ENCODE results near the gene MAST4. TPM values are rescaled to one million over a fixed set of nuclear protein-coding genes. Genes with fewer than 3 reads are reported as not detected.

MAST4 gene
- 10 to 100 TPM in 11 of 12 donors, 1 to 10 TPM in 1; 9.6 to 89.4 (median 14.1) TPM for polyA plus RNA-seq (ENCODE audit: insufficient read length in 12 of 12)
- long read RNA-seq, donor 1, full-length matches to known transcripts: 1 of 1 reads
- long read RNA-seq, donor 1, partial matches to known transcripts: 0 of 1 reads
- long read RNA-seq, donor 1, other reads (novel, unspliced or antisense): 0 of 1 reads
- long read RNA-seq, donor 2: 0 reads
- long read RNA-seq, donor 3: 0 reads
- long read RNA-seq, donor 4: 0 reads
- long read RNA-seq, donor 5, partial matches to known transcripts: 0 of 2 reads
- long read RNA-seq, donor 5, other reads (novel, unspliced or antisense): 0 of 2 reads
- long read RNA-seq, donor 6: 0 reads
- long read RNA-seq, donor 7: 0 reads
- long read RNA-seq, donor 8, partial matches to known transcripts: 8 of 8 reads
- long read RNA-seq, donor 8, other reads (novel, unspliced or antisense): 0 of 8 reads
- long read RNA-seq, donor 9: 0 reads
- long read RNA-seq, donor 10: 0 reads
- long read RNA-seq, donor 11: 0 reads

GRCh38 chr5:66595756-66596635, at the start of gene MAST4:
Gene MAST4 (plus strand): TSS chr5:66596393. CDS start chr5:66596656, 263 bp downstream.
- peak; percentile 88 for DNase-seq

- DNase-seq: no peak
These were observed 49.7 kb upstream of the MAST4 start for GRCh38 chr5:66546541-66546940.

DNA sequence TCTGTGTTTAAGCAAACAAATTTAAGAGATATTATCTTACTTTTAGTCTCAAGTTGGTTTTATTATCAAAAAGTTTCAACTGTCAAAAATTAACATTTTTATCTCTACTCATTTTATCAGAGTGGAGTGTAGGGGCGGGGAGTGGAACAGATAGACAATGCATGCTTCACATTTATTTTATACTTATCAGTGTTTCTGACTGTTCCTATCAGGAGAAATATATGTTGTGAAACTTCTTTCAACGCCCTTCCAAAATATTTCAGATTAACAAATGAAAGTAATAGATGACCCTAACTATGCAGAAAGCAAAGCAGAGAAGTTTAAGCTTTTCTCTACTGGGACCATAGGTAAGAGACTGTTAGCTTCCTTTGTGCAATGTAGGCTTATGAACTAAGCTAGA, 44.9 kb upstream of the MAST4 start:
- no peak for DNase-seq

DNA sequence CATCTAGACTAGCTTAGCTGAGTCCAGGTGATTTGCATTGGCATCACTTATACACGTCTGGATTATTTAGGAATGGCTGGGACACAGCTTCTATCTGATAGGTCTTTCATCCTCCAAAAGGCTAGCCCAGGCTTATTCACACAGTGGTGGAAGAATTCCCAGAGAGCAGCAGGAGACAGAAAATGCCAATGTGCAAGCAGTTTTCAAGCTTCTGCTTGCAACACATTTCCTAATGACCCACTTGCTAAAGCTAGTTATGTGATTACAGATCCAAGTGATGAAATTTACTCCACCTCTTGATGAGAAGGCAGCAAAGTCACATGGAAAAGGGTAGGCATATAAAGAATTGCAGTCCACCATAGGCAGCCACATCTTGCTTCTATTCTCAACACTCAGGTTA, 44.2 kb upstream of the MAST4 start:
- DNase-seq: no peak

DNA sequence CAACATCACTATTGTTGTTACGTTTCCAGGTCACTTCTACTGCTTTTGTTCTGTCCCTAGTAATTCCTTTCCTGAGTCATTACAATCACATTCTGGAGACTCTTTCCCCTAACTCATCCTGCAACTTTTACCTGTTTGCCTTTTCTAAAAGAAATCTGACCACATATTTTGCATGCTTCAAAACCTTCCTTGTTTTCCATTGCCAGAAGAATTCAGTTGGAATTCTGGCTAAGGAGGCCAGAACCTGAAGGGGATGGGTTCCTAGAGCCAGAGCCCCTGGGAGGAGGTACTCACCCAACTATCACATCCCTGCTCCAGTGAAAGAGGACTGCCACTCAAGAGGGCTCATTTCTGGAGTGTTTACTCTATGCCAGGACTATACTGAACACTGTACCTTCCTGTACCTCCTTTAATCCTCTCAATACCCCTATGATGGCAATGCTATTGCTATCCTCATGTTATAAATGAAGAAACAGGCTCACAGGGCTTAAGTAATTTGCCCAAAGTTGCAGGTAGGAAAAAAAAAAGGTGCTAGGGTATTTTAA, 42.8 kb upstream of the MAST4 start:
- no peak for DNase-seq

DNA sequence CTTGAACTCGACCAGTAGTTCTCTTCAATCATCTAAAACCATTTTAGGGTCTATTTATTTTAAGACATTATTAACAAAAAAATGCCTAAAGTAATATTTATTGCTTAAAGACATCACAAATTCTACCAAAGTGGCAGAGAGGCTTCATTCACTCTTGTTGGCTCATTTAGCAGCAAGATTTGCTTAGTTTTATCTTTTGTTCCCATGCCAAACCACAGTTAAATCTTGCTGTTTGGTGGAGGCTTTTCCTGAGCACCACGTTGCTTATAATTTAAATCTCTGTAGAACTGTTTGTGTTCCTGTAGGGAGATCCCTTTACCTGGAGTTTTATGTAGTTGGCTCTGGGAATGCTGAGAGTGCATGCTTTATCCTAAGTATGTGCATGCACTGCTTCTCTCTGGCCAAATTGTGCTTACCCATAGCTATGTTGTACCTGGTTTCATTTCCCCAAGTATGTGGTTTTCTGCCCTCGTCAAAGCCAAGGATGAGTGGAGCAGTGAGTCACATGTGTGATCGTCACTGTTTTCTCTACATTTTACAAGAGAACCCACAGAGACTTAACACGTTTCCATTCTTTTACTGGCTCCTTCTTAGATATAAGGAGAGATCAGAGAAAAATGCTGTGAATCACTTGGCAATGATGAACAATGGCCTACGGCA, 42.1 kb upstream of the MAST4 start:
- no peak for DNase-seq

- no peak for DNase-seq
These were observed 41.3 kb upstream of the MAST4 start for GRCh38 chr5:66554884-66555283.

DNA sequence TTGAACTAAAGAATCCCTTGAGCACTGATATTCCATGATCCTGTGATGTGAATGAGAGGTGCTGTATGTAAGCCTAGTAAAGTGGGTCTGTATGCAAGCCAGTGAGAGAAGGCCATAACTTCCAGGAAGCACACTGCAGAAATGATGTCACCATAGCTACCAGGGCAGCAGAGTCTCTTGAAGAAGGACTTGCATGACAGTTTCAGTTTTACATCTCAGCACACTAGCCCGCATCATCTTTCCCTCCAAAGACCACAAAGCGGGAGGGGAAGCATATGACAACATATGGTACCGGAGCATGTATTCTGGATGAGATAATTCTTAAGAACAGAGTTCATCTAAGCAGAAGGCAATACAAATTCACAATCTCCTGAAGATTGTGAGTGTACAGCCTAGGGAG, 37.6 kb upstream of the MAST4 start:
- DNase-seq: no peak

DNA sequence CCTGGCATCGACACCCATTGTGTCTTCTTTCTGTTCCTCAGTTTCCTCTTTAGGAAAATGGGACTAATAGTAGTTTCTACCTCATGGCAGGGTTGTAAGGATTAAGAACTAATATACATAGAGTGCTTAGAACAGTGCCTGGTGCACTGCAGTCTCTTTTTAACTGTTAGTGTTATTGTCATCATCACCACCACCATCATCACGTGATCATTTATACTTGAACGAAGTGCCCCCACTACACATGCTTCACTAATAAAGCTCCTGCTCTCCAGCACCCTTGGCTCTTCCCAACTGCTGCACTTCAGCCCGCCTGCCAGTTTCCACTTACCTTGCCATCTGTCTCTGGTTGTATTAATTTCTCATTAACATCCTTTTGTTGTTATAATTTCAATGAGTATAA, 35.8 kb upstream of the MAST4 start:
- DNase-seq: no peak

DNA sequence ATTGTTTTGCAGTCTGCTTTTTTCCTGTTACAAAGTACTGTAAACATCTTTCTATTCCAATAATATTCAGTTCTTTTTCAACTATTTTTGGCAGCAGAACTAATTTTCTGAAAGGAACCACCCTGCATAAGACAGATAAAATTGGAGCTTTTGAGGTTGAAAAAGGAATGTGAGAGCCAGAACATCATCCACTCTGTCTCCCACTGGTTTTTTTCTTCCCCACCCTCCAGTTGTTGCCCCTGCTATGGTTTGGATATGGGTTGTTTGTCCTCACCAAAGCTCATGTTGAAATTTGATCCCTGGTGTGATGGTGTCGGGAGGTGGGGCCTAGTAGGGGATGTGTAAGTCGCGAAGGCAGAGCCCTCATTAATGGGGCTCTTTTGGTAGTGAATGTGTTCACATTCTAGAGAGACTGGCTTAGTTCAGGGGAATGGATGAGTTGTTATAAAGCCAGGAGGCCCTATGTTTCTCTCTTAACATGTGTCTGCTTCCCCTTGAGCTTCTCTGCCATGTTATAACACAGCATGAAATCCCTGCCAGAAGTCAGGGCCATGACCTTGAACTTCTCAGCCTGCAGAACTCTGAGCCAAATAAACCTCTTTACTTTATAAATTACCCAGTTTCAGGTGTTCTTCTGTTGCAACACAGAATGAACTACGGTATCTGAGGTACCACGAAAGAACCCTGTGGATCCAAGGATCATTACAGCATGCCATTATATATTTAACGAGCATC, 34.8 kb upstream of the MAST4 start:
- no peak for DNase-seq

- DNase-seq: no peak
These were observed 30.3 kb upstream of the MAST4 start for GRCh38 chr5:66565878-66566277.

DNA sequence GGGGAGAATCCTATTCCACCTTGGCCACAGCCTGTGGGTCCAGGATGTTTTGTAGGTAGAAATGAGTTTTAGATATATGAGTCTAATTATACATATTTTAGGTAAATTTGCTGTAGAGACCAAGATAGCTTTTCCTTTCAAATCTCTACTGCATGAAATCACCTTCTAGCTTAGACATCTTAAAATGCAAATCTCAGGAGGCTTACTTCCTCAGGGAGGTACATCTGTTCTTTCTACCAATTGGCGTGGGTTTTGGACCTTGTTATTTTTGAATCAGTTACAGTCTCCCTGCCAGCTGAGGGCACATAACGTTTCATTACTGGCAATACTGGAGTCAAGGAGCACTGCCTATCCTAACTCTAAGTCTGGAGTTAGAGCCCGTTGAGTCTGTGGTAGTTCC, 28.7 kb upstream of the MAST4 start:
- no peak for DNase-seq

DNA sequence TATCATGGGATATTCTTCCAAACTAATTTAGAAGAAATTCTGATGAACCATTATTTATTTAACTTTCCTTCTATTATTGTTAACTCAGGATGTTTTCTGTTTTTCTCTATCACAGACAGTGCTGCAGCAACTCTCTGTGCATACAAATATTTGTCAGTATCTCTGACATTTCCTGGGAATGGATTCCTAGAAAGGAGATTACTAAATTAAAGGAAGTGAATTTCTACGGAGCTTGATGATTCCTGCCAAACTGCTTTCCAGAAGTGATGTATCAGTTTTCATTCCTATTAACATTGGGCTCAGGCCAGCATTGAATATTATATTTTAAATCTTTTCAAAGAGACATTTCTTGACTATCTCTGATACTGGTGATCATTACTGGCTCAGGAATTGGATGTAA, 26.0 kb upstream of the MAST4 start:
- no peak for DNase-seq

DNA sequence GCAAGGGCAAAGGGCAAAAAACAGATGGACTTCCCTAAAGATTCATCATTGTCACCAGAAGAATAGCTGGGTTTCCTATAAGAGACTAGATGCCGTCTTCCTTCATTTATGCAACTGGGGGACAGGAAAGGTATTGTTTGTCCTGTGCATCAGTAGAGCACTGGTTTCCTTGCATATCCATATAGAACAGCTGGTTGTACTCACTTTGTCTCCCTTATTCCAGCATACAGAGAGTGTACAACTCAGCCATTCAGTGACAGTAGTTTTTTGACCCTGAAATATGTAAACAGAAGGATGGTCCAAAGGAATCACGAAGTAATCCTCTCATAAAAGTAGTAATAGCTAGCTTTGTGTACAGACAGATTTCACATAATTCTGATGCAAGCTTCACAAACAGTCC, 22.5 kb upstream of the MAST4 start:
- DNase-seq: no peak

DNA sequence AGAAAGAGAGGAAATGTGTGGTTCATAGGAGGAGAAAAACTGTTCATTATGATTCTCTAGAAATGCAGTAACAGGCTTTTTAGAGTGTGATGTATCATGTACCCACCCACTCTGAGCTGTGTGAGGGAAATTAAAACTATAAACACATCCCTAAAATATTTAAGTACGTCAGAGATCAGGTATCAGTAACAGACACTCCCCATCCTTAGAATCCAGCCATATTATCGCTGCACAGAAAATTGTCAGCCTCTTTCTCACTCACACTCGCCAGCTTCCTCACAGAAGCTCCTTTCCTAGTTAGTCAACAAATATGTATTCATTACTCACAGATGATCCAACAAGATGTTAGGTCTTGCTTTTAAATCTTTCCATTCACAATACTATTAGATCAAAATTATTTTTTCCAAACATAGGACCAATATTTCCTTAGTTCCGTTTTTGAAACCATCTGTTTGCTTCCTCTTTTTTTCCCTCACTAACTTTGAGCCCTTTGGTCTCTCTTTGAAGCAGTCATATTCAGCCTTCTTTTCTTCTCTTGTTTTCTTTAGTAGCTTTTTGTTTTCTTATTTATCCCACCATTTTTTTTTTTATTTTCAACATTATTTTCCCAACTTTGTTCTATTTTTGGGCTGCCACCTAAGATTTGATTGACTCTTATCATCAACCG, 13.6 kb upstream of the MAST4 start:
- DNase-seq: no peak

DNA sequence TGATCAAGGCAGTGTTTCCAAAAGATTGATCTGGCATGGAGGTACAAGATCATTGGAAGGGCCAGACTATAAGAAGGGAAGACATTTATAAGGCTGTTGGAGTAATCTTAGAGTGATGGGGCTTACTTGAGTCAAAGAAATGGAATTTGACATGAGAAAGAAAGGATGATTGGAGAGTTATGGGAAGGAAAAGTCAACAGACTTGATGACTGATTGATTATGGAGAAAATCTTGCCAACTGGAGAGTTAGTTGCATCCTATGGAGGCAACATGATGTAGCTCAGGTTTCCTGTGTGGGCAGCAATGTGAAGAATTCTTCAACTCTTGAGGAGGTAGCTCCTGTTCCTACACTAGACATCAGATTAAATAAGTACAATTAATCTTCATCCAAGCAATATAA, 10.9 kb upstream of the MAST4 start:
- no peak for DNase-seq

DNA sequence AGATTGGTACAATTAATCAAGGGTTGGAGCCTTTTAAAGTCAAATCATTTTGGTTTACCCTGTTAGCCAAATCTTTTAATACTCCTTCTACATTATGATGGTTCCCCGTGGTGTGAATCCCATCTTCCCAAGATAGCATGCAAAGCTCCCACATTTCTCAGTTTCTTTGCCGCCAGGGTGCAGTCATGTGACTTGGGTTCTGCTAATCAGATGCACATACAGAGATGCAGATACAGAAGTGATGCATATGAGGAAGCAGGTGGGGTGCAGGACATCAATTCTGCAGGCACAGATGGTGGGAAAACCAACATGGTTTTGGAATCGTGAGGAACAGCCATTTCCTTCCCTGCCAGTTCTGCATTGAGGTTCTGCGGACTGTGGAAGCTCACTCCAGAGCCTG, 8.4 kb upstream of the MAST4 start:
- no peak for DNase-seq

GRCh38 chr5:66596636-66597182, 516 bp downstream of the MAST4 start:
- no peak for DNase-seq

GRCh38 chr5:66597183-66597757, 1.1 kb downstream of the MAST4 start:
- no peak for DNase-seq

DNA sequence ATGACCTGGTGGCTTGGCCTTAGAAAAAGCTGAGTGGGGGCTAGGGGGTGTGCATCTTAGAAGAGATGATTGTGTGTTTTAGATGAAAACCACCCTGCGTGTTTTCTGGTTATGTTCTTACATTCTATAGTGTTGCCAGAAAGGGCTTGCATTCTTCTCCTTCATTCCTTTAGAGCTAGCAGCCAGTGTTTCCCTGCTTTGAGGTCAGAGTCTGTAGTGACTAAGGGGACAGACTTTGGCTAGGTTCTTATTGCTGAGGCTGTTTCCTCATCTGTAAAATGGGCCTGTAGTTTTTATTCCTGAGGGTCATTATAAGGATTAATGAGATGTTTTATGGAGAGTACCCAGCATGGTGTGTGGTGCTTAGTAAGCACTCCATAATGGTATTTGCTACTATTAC, 6.4 kb downstream of the MAST4 start:
- DNase-seq: no peak

Measured in muscle of arm (tissue), 14 donors.